Gastrocnemius medialis (tissue), 4 donors: Measurements from ENCODE around the gene ATRNL1. TPM values are rescaled to one million over a fixed set of nuclear protein-coding genes. Genes with fewer than 3 reads are reported as not detected.

Experiments used
- ATAC-seq, 2 donors: fragments of 150-250 bp; one replicate each; pipeline ENCODE4 v1.9.1; 2016
- DNase-seq, 2 donors: peaks; one replicate each; pipeline ENCODE4 v3.0.0-alpha.2; 2019
- H3K27ac ChIP-seq, 4 donors: fragments of 200-600 bp; sonication (generic); 1 replicate in 1 of 4; 2 replicates in 3 of 4; pipeline ENCODE4 v1.5.1; 2016 to 2018; ENCODE audit warnings: mild to moderate bottlenecking in 2 of 4, moderate library complexity in 1 of 4
- H3K27me3 ChIP-seq, 3 donors: fragments of 200-600 bp; sonication (generic) in 2 of 3; 1 replicate in 1 of 3; 2 replicates in 2 of 3; pipeline versions ENCODE4 v1.5.1 to v1.6.0; 2016 to 2019; ENCODE audit warnings: mild to moderate bottlenecking in 1 of 3, moderate library complexity in 1 of 3
- H3K36me3 ChIP-seq, 2 donors: fragments of 200-600 bp; sonication (generic) in 1 of 2; one replicate each; pipeline ENCODE4 v1.5.1; 2017 to 2018
- H3K4me1 ChIP-seq, 2 donors: fragments of 200-600 bp; sonication (generic) in 1 of 2; one replicate each; pipeline ENCODE4 v1.5.1; 2016 to 2017; ENCODE audit warnings: mild to moderate bottlenecking in 2 of 2
- H3K4me3 ChIP-seq, 4 donors: fragments of 200-600 bp; sonication (generic) in 3 of 4; 1 replicate in 1 of 4; 2 replicates in 3 of 4; pipeline ENCODE4 v1.5.1; 2016 to 2019; ENCODE audit warnings: mild to moderate bottlenecking in 2 of 4
- H3K9me3 ChIP-seq, 3 donors: fragments of 200-600 bp; sonication (generic) in 2 of 3; 1 replicate in 1 of 3; 2 replicates in 2 of 3; pipeline ENCODE4 v1.5.1; 2016 to 2019
- CTCF ChIP-seq, 5 experiments: fragments of 450-650 bp in 3 of 5; fragments of 200-600 bp in 2 of 5; sonication (generic) in 2 of 5; IDR thresholded peaks in 4 of 5; conservative IDR thresholded peaks in 1 of 5; 1 replicate in 4 of 5; 2 replicates in 1 of 5; pipeline ENCODE4 v1.5.1; 2016 to 2019; ENCODE audit warnings: antibody characterized with exemption in 5 of 5, mild to moderate bottlenecking in 3 of 5, moderate library complexity in 3 of 5
- POLR2A ChIP-seq, 2 donors: fragments of 450-650 bp; IDR thresholded peaks; one replicate each; pipeline ENCODE4 v1.6.1; 2017; ENCODE audit warnings: antibody characterized with exemption in 2 of 2, mild to moderate bottlenecking in 2 of 2, moderate library complexity in 2 of 2
- in situ Hi-C, 4 donors: fragments of 200-750 bp; cut with MboI; loops; one replicate each; pipeline versions ENCODE4 v1.15.0 to v1.8.0; 2017; ENCODE audit warnings: low sequenced_read_pairs in 4 of 4
- intact Hi-C: fragments of 100-400 bp; cut with DNase I; formaldehyde crosslinking; loops from one replicate; pipeline ENCODE4 v1.15.1; 2023; ENCODE audit warnings: low total_unique reads
- total RNA-seq, 4 donors: library from RNA; depleted of rRNA; stranded (reverse); fragments of >200 nt; gene quantifications; one replicate each; pipeline versions ENCODE4 v1.1.0 to v1.2.3, GENCODE V29; 2016

The ATRNL1 gene
- total RNA-seq, 4 donors from 2014 or later: 1.6 to 10.8 (median 3.8) TPM

GRCh38 chr10:115706026-115706425 lies 612.9 kb downstream of the ATRNL1 start:
- no peak for DNase-seq
- Histone ChIP-seq H3K4me1 (no peaks in the 10 kb centered on the region), H3K4me3 (no peak overlapping the region), H3K27me3 (no peaks in the 10 kb centered on the region), H3K27ac (no peak overlapping the region), H3K9me3 (no peaks in the 10 kb centered on the region), H3K36me3 (no peaks in the 10 kb centered on the region)
- TF ChIP-seq CTCF (IDR thresholded peaks at IDR 0.05 in 4 of 5, conservative IDR thresholded peaks at IDR 0.05 in 1 of 5): no peak
- TF ChIP-seq POLR2A (IDR thresholded peaks at IDR 0.05): no peak
- in situ Hi-C loops (loop anchor here in 1 of 4 donors (10.0 kb wide), 1 partner anchor 589 kb away; no protein-coding TSS in a partner anchor), intact Hi-C loops (no loop called here)
- ATAC-seq: no peak

- no peak for TF ChIP-seq POLR2A (IDR thresholded peaks at IDR 0.05)
- TF ChIP-seq CTCF (IDR thresholded peaks at IDR 0.05 in 4 of 5, conservative IDR thresholded peaks at IDR 0.05 in 1 of 5): no peak
- in situ Hi-C loops (loop anchor here in 1 of 4 donors (10.0 kb wide), 1 partner anchor 588 kb away; no protein-coding TSS in a partner anchor), intact Hi-C loops (no loop called here)
- DNase-seq (no peak), ATAC-seq (no peak)
- Histone ChIP-seq H3K4me1 (no peaks in the 10 kb centered on the region), H3K4me3 (no peak overlapping the region), H3K27me3 (no peaks in the 10 kb centered on the region), H3K36me3 (no peaks in the 10 kb centered on the region), H3K9me3 (no peaks in the 10 kb centered on the region), H3K27ac (no peak overlapping the region)
These were observed 613.4 kb downstream of the ATRNL1 start for GRCh38 chr10:115706488-115707076.

- no peaks in the 10 kb centered on the region for H3K4me1 ChIP-seq
- DNase-seq: no peak
- intact Hi-C loops (no loop called here), in situ Hi-C loops (no loop called here)
- H3K9me3 ChIP-seq: no peaks in the 10 kb centered on the region
- no peaks in the 10 kb centered on the region for H3K27me3 ChIP-seq
- H3K27ac ChIP-seq: no peak overlapping the region
- no peak overlapping the region for H3K4me3 ChIP-seq
- TF ChIP-seq POLR2A (IDR thresholded peaks at IDR 0.05): no peak
- no peak for TF ChIP-seq CTCF (IDR thresholded peaks at IDR 0.05 in 4 of 5, conservative IDR thresholded peaks at IDR 0.05 in 1 of 5)
- ATAC-seq: no peak
- H3K36me3 ChIP-seq: no peaks in the 10 kb centered on the region
These were observed 617.0 kb downstream of the ATRNL1 start for GRCh38 chr10:115710136-115710535.

GRCh38 chr10:115711306-115711705 lies 618.1 kb downstream of the ATRNL1 start:
- in situ Hi-C loops (no loop called here), intact Hi-C loops (no loop called here)

More at GRCh38 chr10:115711306-115711705, 618.1 kb downstream of the ATRNL1 start:
- H3K4me3 ChIP-seq: no peak overlapping the region
- H3K4me1 ChIP-seq: no peaks in the 10 kb centered on the region
- ATAC-seq (no peak), DNase-seq (no peak)
- no peak overlapping the region for H3K27ac ChIP-seq
- no peaks in the 10 kb centered on the region for H3K27me3 ChIP-seq
- H3K36me3 ChIP-seq: no peaks in the 10 kb centered on the region
- no peaks in the 10 kb centered on the region for H3K9me3 ChIP-seq
- TF ChIP-seq POLR2A (IDR thresholded peaks at IDR 0.05): no peak
- TF ChIP-seq CTCF (IDR thresholded peaks at IDR 0.05 in 4 of 5, conservative IDR thresholded peaks at IDR 0.05 in 1 of 5): no peak
